Activated T-cell treated with anti-CD3 and anti-CD28 coated beads, Interleukin-2, amount 50 U/mL, for 72 hours (primary cell): Measurements from ENCODE around the gene NLK. TPM values are rescaled to one million over a fixed set of nuclear protein-coding genes. Genes with fewer than 3 reads are reported as not detected.
A peak's percentile ranks its signal among the peaks of the same experiment; 100 is the strongest.
"Not testable (repeated sequence)": the region's sequence is repeated elsewhere in the genome, so short reads cannot be mapped to it uniquely, and the experiment has no call there.

Experiments used
- ATAC-seq, 2 donors: fragments of 150-1000 bp; cut with Tn5 transposase; replicated peaks in 1 of 2; 2 replicates each; pipeline ENCODE4 v1.10.0; 2021; ENCODE audit warnings: moderate library complexity in 2 of 2, mild to moderate bottlenecking in 1 of 2
- DNase-seq, 2 donors: peaks; one replicate each; pipeline ENCODE4 v3.0.0; 2021 to 2022; ENCODE audit warnings: mixed read lengths in 1 of 2
- H3K27ac Mint-ChIP-seq: one replicate; pipeline ENCODE4 v1.8.0; 2022; ENCODE audit warnings: mild to moderate bottlenecking, moderate library complexity, mixed read lengths
- H3K27me3 Mint-ChIP-seq: one replicate; pipeline ENCODE4 v1.8.0; 2022; ENCODE audit warnings: low read depth, mixed read lengths
- H3K36me3 Mint-ChIP-seq, 2 donors: one replicate each; pipeline ENCODE4 v1.8.0; 2022; ENCODE audit warnings: mixed read lengths in 2 of 2, mild to moderate bottlenecking in 1 of 2; ENCODE audit not compliant: insufficient read depth in 2 of 2
- H3K4me1 Mint-ChIP-seq: one replicate; pipeline ENCODE4 v1.8.0; 2022; ENCODE audit warnings: low read depth, mixed read lengths
- H3K4me3 Mint-ChIP-seq, 2 donors: one replicate each; pipeline ENCODE4 v1.8.0; 2022; ENCODE audit warnings: mild to moderate bottlenecking in 2 of 2, mixed read lengths in 2 of 2, moderate library complexity in 2 of 2
- H3K9me3 Mint-ChIP-seq, 2 donors: one replicate each; pipeline ENCODE4 v1.8.0; 2022; ENCODE audit warnings: mixed read lengths in 2 of 2
- total RNA-seq, 2 donors: library from RNA; stranded (reverse); gene quantifications; one replicate each; pipeline ENCODE4 v1.2.3, GENCODE V29; 2022

Gene NLK
- total RNA-seq, 2 donors from 2014 or later: 10.0 to 11.7 TPM

DNA sequence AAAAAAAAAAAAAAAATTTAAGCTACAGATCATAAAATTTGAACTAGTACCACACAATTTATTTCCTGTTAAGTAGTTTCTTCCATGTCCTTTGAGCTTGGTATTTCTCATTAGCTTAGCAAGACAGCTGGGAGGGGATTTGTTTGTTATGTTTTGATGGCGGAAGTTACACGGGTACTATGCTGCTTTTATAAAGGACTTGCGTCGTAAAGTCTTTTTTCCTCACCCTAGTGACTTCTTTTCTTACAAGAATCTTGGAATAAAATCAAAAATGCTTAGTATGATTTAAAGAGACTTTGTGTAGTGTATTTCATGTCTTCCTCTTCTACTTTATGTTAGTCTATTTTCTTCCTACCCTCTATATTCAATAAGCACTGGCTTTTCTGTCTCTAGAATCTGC lies 89.1 kb downstream of the NLK start:
- no peaks in the 10 kb centered on the region for H3K36me3 Mint-ChIP-seq
- H3K27ac Mint-ChIP-seq: no peak overlapping the region
- ATAC-seq: no peak
- H3K27me3 Mint-ChIP-seq: no peaks in the 10 kb centered on the region
- H3K4me3 Mint-ChIP-seq: no peak overlapping the region
- no peak for DNase-seq
- H3K9me3 Mint-ChIP-seq: no peaks in the 10 kb centered on the region
- peaks cover 9% of the 10 kb centered on the region for H3K4me1 Mint-ChIP-seq

DNA sequence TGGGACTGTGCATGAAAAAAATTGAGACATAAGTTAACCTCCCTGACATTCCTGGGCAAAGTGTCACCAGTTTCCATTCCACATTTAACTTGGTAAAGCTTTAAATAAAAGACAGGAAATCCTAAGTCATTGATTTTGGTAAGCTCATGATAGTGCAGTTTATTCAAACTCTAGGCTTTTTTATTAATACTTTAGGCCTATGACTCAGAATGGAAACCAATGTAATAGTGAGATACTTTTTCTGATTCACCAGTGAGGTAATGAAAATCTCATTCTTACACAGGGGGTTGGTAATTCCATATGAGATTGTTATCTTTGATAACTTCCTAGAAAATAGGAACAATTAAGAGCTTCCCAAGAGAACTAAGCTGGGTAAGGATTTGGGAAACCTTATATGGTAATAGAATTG lies 91.1 kb downstream of the NLK start:
- Mint-ChIP-seq H3K9me3 (no peaks in the 10 kb centered on the region), H3K27me3 (no peaks in the 10 kb centered on the region), H3K27ac (peak overlapping the region; percentile 4), H3K4me3 (no peak overlapping the region), H3K4me1 (peaks cover 9% of the 10 kb centered on the region), H3K36me3 (no peaks in the 10 kb centered on the region)
- peak in 1 of 2 donors; percentile 58 for ATAC-seq
- no peak for DNase-seq

DNA sequence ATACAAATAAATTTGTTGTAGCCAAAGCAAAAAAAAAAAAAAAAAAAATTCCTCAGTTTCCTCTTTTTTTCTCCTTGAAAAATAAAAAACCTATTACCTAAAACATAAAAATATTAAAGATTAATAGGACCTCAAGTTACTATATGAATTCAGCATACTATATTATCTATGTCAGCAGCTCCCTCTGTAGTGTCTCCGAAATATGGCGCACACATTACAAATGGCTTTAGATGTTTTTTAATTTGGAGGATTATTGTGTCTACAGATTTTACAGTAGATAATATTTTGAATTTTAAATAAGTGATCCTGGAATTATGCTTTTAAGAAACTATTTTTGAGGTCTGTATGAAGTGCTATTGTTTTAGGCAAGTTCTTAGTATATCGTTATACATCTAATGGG lies 94.4 kb downstream of the NLK start:
- no peak overlapping the region for H3K4me3 Mint-ChIP-seq
- ATAC-seq: no peak
- no peaks in the 10 kb centered on the region for H3K27me3 Mint-ChIP-seq
- peaks cover 9% of the 10 kb centered on the region for H3K4me1 Mint-ChIP-seq
- no peaks in the 10 kb centered on the region for H3K36me3 Mint-ChIP-seq
- H3K27ac Mint-ChIP-seq: no peak overlapping the region
- H3K9me3 Mint-ChIP-seq: no peaks in the 10 kb centered on the region
- DNase-seq: no peak

DNA sequence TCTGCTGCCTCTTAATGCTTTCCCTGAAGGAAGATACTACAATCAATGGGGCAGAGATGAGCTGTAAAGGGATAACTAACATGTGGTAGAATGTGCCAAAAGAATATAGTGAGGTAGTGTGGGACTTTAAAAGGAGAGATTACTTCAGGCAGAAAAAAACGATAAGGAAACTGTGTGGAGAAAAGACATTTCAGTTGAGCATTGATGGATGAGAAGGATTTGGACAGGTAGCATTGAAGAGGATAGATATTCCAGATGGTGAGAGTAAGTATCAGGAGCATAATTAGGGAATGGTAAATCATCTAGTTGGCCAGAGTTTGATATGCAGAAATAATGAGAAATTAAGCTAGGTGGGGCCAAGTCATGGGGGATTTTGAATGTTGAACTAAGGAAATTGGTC lies 97.3 kb downstream of the NLK start:
- H3K9me3 Mint-ChIP-seq: no peaks in the 10 kb centered on the region
- no peaks in the 10 kb centered on the region for H3K4me1 Mint-ChIP-seq
- H3K27me3 Mint-ChIP-seq: no peaks in the 10 kb centered on the region
- H3K4me3 Mint-ChIP-seq: no peak overlapping the region
- DNase-seq (no peak), ATAC-seq (no peak)
- H3K27ac Mint-ChIP-seq: no peak overlapping the region
- H3K36me3 Mint-ChIP-seq: no peaks in the 10 kb centered on the region

DNA sequence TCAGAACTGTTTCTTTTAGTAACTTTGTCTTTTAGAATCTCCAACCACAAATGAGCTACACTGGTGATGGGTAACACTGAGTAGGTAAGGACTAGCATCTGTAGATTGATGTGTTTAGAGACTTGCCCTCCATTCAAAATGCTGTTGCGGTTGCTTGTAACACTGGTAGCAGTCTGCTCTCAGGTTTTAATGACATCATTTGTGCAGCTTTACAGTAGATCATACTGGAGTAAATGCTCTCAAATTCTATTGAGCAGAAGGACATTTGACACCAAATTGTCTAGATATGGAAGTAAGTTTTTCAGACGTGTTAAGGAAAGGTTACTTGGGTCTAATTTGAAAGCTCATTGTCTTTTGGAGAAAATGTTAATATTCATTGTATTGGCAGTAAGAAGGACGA lies 98.8 kb downstream of the NLK start:
- H3K9me3 Mint-ChIP-seq: no peaks in the 10 kb centered on the region

DNA sequence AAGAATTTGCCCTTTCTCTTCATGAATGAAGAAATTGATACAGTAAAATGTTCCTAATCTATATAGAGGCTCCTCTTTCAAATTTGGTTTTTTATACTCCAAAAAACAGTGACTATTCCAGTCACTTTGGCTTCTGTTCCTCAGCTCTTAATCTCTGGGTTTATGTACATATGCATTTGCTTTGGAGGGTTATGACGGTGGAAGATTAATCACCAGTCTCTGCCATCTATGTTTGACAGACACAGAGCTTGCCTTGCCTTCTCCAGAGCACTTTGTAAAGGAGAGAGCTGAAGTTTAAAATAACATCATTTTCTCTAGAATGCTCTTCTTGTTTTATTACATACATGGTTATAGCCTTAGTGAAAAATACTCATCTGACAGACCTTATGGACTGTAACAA lies 99.3 kb downstream of the NLK start:
- H3K27ac Mint-ChIP-seq: no peak overlapping the region
- H3K4me3 Mint-ChIP-seq: no peak overlapping the region
- no peak for ATAC-seq
- H3K9me3 Mint-ChIP-seq: no peaks in the 10 kb centered on the region
- H3K36me3 Mint-ChIP-seq: no peaks in the 10 kb centered on the region
- DNase-seq: no peak
- no peaks in the 10 kb centered on the region for H3K27me3 Mint-ChIP-seq
- no peaks in the 10 kb centered on the region for H3K4me1 Mint-ChIP-seq

More for the DNA sequence above, 98.8 kb downstream of the NLK start:
- Mint-ChIP-seq H3K4me1 (no peaks in the 10 kb centered on the region), H3K36me3 (no peaks in the 10 kb centered on the region), H3K27ac (no peak overlapping the region), H3K4me3 (no peak overlapping the region), H3K27me3 (no peaks in the 10 kb centered on the region)
- DNase-seq: no peak
- no peak for ATAC-seq

DNA sequence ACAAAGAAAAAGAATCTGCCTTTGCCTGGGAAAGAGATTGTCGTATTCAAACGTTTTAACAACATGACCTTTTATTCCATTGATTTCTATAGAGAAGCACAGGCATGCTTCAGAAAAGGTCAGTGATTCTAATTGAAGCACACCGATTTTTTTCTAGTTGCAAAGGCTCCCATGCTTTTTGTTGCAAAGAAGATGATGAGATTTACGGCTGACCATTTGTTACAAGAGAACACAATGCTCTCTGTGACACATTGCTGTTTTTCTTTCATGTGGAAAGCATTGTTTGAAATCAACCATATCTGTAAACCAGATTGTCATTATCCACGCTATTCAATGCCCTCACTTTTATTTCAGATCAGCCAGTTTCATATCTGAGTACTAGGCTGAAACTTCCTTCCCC lies 99.8 kb downstream of the NLK start:
- no peak for DNase-seq
- no peak overlapping the region for H3K27ac Mint-ChIP-seq
- H3K9me3 Mint-ChIP-seq: no peaks in the 10 kb centered on the region
- H3K27me3 Mint-ChIP-seq: no peaks in the 10 kb centered on the region
- no peak overlapping the region for H3K4me3 Mint-ChIP-seq
- H3K36me3 Mint-ChIP-seq: no peaks in the 10 kb centered on the region
- ATAC-seq: no peak
- H3K4me1 Mint-ChIP-seq: no peaks in the 10 kb centered on the region

DNA sequence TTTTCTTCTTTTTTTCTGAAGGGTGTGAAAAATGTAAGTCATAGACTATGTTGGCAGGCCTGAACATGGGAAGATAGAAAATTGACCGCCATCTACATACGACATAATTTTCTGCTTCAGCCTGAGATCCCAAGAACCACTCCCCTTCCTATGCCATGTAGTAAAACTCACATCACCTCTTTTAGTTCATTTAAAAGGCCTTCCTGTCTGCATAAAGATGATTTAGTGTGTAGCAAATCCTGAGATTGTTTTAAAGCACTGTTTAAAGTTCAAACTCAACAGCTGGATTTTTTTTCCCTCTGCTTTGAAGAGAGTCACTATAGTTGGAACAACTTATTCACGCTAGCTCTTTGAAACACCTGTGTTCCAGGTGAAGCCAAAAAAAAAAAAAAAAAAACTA lies 101.5 kb downstream of the NLK start:
- Mint-ChIP-seq H3K9me3 (no peaks in the 10 kb centered on the region), H3K27ac (no peak overlapping the region), H3K36me3 (no peaks in the 10 kb centered on the region), H3K4me3 (no peak overlapping the region), H3K27me3 (no peaks in the 10 kb centered on the region), H3K4me1 (no peaks in the 10 kb centered on the region)
- no peak for ATAC-seq
- no peak for DNase-seq

DNA sequence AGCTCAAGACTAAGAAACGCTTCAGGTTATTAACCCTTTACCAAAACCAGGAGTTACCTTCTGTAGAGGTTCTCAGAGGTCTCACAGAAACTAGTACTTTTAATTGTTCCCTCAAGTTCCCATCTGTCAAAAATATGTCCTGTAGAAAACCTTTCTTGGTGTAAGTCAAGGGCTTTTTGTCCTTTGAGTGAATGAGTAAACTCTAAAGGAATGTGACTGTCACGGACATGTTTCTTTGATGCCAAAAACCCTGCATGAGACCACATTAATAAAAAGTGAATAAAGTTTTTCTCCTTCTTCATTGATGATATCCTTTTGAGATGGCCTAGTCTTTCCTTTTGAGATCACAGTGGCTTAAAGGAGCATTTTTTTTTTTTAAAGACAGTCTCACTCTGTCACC lies 102.9 kb downstream of the NLK start:
- H3K27me3 Mint-ChIP-seq: no peaks in the 10 kb centered on the region
- ATAC-seq: no peak
- no peak overlapping the region for H3K27ac Mint-ChIP-seq
- H3K4me3 Mint-ChIP-seq: no peak overlapping the region
- no peaks in the 10 kb centered on the region for H3K36me3 Mint-ChIP-seq
- no peak for DNase-seq
- H3K9me3 Mint-ChIP-seq: no peaks in the 10 kb centered on the region
- no peaks in the 10 kb centered on the region for H3K4me1 Mint-ChIP-seq

DNA sequence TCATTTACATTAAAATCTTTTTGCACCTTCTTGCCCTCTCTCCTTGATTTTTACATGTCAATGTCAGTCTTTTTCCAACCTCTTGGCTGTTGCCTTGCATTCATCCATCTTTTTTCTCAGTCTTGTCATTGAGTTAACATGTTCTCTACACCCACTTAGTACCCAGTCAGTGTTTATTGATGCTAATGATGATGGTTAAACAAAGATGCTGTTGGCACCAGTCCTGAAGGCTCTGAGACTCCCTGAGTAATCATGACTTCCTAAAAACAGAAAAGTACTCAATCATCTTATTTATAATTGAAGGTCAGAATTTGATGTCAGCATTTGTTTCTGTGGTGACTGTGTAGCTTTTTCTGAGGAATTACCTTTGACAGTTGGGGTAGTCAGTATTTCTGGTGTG lies 104.5 kb downstream of the NLK start:
- no peaks in the 10 kb centered on the region for H3K27me3 Mint-ChIP-seq
- DNase-seq: no peak
- no peaks in the 10 kb centered on the region for H3K4me1 Mint-ChIP-seq
- no peak overlapping the region for H3K27ac Mint-ChIP-seq
- ATAC-seq: no peak
- no peak overlapping the region for H3K4me3 Mint-ChIP-seq
- no peaks in the 10 kb centered on the region for H3K9me3 Mint-ChIP-seq
- no peaks in the 10 kb centered on the region for H3K36me3 Mint-ChIP-seq

DNA sequence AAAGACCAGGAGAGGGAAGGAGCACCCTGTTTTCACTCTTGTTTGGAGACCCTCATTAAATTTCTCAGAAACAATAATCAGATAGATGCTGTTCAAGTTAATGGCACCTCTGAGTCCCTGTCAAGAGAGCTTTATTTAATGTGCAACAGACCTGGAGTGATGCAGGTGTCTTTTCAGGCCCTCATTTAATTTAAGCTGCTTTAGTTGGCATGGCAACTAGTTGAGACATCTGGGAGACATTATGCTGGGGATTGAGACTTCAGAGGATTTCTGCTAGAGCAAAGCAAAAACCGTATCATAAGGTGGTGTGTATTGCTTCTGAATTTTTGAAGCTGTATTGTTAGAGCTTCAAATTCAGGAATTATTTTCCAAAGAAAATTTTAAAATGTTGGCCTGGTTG lies 108.5 kb downstream of the NLK start:
- no peaks in the 10 kb centered on the region for H3K36me3 Mint-ChIP-seq
- H3K27me3 Mint-ChIP-seq: no peaks in the 10 kb centered on the region
- H3K4me1 Mint-ChIP-seq: no peaks in the 10 kb centered on the region
- no peak overlapping the region for H3K4me3 Mint-ChIP-seq
- H3K9me3 Mint-ChIP-seq: no peaks in the 10 kb centered on the region
- DNase-seq (no peak), ATAC-seq (no peak)
- no peak overlapping the region for H3K27ac Mint-ChIP-seq

DNA sequence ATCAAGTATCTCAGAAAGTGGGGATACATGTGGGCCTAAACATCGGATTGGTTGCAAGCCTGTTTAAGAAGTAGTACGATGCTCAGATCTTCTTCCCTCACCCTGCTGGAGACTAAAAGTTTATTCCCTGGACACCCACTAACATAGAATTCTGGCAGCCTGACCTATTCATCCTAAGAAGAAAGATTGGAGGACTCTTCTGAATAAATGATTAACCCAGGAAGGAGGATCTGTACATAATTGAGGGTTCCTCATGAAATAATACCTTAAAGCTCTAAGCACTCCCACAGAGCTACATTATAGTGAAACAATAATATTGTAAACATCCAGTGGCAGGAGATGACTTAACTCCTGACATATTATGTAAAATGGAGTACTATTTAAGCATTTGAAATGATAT lies 111.7 kb downstream of the NLK start:
- Mint-ChIP-seq H3K36me3 (no peaks in the 10 kb centered on the region), H3K9me3 (no peaks in the 10 kb centered on the region), H3K27ac (no peak overlapping the region), H3K27me3 (no peaks in the 10 kb centered on the region), H3K4me1 (no peaks in the 10 kb centered on the region), H3K4me3 (no peak overlapping the region)
- DNase-seq (no peak), ATAC-seq (no peak)

DNA sequence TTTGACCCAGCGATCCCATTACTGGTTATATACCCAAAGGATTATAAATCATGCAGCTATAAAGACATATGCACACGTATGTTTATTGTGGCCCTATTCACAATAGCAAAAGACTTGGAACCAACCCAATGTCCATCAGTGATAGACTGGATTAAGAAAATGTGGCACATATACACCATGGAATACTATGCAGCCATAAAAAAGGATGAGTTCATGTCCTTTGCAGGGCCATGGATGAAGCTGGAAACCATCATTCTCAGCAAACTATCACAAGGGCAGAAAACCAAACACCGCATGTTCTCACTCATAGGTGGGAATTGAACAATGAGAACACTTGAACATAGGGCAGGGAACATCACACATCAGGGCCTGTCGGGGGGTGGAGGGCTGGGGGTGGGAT lies 112.9 kb downstream of the NLK start:
- not testable (repeated sequence) for H3K27ac Mint-ChIP-seq, H3K27me3 Mint-ChIP-seq, H3K9me3 Mint-ChIP-seq, DNase-seq, H3K4me3 Mint-ChIP-seq, H3K36me3 Mint-ChIP-seq, ATAC-seq, H3K4me1 Mint-ChIP-seq

DNA sequence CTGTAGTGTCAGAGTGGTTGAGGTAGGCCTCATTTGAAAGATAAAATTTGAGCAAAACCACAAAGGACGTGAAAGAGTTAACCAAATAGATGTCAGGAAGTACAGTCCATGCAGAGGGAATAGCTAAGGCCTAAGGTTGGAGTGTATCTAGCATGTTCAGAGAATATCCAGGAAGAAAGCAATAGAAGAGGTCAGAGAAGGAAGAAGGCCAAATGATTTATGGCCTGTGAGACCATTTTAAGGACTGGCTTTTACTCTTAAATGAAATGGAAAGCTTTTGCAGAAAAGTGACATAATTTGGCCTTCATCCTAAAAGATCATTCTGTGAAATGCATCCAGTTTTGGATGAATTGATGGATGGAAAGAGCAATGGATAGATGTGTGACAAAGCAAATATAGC lies 116.5 kb downstream of the NLK start:
- no peak overlapping the region for H3K4me3 Mint-ChIP-seq

DNA sequence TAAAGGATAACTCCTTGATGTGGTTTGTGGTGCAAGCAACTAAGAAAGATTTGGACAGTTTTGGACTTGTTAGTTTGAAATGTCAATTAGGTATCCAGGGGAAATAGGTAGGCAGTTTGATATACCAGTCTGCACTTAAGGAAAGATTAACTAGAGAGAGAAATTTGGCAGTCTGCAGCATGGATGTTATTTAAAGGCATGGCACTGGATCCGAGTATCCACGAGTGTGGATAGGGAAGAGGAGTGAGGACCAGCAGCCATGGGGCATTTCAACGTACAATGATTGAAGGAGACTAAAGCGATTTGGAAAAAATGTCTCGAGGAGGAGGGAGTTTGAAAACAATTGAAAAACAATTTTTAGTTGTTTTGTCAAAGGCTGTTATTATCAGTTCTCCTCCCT lies 117.4 kb downstream of the NLK start:
- DNase-seq (no peak), ATAC-seq (no peak)
- no peaks in the 10 kb centered on the region for H3K4me1 Mint-ChIP-seq
- no peaks in the 10 kb centered on the region for H3K9me3 Mint-ChIP-seq
- no peak overlapping the region for H3K4me3 Mint-ChIP-seq
- H3K36me3 Mint-ChIP-seq: peaks cover 0 to 2% of the 10 kb centered on the region in 2 donors
- H3K27ac Mint-ChIP-seq: no peak overlapping the region
- H3K27me3 Mint-ChIP-seq: no peaks in the 10 kb centered on the region

More for the DNA sequence above, 116.5 kb downstream of the NLK start:
- Mint-ChIP-seq H3K27ac (no peak overlapping the region), H3K4me1 (no peaks in the 10 kb centered on the region), H3K27me3 (no peaks in the 10 kb centered on the region), H3K9me3 (no peaks in the 10 kb centered on the region), H3K36me3 (peaks cover 0 to 2% of the 10 kb centered on the region in 2 donors)
- DNase-seq (no peak), ATAC-seq (no peak)
